Choroid plexus epithelial cell (primary cell): ENCODE results near the gene KRT17.

Experiments used
- DNase-seq: peaks from one replicate; pipeline ENCODE4 v3.0.0-alpha.2; 2010; ENCODE audit warnings: low read depth
- H3K4me3 ChIP-seq: 2 replicates; pipeline ENCODE4 v1.5.1; 2011; ENCODE audit warnings: low read depth, mild to moderate bottlenecking, control low read depth, low read length, moderate library complexity
- TF ChIP-seq, protein P1 (sequence below): conservative IDR thresholded peaks from 2 replicates; pipeline ENCODE4 v1.5.1; 2011; ENCODE audit warnings: low read depth, mild to moderate bottlenecking, control low read depth, inconsistent platforms, low read length, moderate library complexity

KRT17 gene

DNA sequence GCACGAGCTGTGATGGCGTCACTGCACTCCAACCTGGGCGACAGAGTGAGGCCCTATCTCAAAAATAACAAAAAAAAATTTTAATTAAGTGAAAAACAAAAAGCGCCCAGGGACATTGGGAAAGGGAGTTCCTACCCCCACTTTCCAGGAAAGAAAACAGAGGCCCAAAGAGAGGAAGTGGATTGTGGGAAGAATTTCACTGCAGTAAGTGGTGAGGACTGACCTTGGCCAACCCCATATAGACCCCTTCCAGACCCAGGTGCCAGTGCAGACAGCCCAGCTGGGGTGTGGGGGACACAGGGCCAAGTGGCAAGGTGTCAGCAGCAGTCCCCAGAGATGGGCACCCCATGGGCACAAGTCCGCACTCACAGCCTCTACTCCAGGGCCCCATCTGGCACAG is 29.0 kb upstream of the KRT17 start:
- no peak for DNase-seq
- TF ChIP-seq, protein P1, sequence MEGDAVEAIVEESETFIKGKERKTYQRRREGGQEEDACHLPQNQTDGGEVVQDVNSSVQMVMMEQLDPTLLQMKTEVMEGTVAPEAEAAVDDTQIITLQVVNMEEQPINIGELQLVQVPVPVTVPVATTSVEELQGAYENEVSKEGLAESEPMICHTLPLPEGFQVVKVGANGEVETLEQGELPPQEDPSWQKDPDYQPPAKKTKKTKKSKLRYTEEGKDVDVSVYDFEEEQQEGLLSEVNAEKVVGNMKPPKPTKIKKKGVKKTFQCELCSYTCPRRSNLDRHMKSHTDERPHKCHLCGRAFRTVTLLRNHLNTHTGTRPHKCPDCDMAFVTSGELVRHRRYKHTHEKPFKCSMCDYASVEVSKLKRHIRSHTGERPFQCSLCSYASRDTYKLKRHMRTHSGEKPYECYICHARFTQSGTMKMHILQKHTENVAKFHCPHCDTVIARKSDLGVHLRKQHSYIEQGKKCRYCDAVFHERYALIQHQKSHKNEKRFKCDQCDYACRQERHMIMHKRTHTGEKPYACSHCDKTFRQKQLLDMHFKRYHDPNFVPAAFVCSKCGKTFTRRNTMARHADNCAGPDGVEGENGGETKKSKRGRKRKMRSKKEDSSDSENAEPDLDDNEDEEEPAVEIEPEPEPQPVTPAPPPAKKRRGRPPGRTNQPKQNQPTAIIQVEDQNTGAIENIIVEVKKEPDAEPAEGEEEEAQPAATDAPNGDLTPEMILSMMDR = no peak
- H3K4me3 ChIP-seq = no peak overlapping the region

DNA sequence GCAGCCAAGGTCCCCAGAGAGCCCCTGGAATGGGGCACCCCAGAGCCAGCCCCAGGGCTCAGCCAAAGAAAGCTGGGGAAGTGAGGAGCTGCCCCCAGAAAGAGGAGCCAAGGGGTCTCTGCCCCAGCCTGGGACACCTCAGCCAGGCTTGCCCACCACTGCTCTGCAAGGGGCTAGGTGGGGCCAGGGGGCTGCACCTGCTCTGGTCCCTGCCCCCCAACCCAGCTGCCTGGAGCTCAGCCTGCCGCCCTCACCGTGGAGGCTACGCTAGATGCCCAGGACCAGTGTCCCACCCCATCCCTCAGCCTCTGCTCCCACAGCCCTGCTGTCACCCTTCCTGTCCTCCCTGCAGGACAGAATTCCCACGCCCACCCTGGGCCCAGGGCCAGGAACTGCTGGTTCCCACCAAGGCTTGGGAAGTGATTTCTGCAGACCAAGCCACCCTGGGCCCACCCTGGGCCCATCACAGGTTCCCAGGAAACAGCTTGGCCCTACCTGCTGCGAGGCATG is 28.1 kb upstream of the KRT17 start:
- TF ChIP-seq, protein P1 = no peak
- H3K4me3 ChIP-seq = no peak overlapping the region
- DNase-seq = no peak

DNA sequence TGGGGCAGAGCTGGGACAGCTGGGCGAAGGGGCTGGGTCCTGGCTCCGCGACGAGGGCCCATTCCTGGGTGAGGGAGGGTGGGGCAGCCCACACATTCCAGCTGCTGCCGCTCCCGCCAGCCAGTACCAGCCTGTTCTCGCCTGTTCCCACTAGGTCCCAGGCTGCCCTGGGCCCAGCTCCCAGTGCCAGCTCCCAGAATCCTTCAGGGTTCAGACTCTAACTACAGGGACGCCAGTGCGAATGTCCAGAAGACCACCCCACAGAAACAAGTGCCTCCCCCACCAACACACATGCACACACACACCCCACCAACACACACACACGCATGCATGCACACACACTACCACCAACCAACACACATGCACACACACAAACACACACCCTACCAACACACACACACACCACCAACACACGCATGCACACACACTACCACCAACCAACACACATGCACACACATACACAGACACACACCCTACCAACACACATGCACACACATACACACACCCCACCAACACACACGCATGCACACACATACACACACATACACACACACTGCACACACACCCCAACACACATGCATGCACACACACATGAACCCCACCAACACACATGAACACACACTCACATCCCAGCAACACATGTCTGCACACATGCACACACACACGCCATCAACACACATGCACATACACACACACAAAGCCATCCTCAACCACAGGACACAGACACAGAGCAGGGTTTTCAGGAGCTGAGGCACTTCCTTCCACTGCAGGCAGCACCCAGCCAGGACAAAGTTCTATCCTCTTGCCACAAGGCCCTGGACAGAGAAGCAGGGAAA is 27.5 kb upstream of the KRT17 start:
- no peak for DNase-seq
- TF ChIP-seq, protein P1 = no peak
- H3K4me3 ChIP-seq = no peak overlapping the region

DNA sequence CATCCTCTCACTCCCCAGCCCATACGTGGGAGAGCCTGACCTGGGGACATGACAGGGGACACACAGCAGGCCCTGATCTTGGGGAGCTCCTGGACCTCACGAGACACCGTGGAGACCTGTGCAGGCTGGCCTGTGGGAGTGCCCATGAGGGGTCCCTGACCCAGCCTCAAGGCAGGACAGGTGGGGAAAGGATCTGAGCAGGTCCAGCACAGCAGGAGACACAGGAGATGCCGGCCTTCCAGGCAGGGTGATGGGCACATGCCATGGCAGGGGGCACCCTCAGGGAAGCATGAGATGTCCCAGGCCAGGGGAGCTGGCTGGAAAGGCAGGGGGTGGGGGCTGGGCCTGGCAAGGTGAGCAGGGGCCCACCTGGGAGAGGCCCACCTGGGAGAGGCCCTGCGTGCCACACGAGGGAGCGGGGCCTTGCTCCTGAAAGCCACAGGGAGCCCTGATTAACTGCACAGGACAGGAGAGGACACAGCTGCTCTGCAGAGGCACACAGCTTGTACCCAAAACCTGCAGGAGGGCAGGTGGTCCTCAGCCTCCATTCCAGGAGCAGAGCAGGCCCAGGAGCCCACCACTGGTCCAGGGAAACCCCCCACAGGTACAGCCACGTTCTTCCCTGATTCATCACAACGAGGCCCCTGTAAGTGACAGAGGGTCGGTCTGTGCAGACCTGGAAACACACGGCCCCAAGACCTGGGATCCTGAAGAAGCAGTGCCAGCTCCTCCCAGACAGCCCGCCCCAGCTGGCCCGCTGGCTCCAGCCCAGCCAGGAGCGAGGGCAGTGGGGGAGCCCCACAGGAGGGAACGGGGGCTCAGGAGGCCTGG is 26.6 kb upstream of the KRT17 start:
- no peak overlapping the region for H3K4me3 ChIP-seq
- DNase-seq = no peak
- TF ChIP-seq, protein P1 = no peak

DNA sequence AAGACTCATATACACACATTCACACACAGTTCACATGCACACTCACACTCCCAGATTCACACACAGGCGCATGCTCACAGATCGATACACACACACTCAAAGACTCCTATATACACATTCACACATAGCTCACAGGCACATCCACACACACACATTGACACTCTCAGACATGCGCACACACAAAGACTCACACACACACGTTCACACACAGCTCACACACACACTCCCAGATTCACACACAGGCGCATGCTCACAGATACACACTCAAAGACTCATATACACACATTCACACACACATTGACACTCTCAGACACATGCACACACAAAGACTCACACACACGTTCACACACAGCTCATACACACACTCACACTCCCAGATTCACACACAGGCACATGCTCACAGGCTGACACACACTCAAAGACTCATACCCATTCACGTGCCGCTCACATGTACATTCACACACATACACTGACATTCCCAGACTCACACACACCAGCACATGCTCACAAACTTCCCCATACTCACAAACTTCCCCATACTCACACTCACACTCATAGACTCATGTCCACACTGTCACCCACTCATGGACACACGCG is 25.6 kb upstream of the KRT17 start:
- TF ChIP-seq, protein P1 = no peak
- H3K4me3 ChIP-seq = no peak overlapping the region
- DNase-seq = no peak

DNA sequence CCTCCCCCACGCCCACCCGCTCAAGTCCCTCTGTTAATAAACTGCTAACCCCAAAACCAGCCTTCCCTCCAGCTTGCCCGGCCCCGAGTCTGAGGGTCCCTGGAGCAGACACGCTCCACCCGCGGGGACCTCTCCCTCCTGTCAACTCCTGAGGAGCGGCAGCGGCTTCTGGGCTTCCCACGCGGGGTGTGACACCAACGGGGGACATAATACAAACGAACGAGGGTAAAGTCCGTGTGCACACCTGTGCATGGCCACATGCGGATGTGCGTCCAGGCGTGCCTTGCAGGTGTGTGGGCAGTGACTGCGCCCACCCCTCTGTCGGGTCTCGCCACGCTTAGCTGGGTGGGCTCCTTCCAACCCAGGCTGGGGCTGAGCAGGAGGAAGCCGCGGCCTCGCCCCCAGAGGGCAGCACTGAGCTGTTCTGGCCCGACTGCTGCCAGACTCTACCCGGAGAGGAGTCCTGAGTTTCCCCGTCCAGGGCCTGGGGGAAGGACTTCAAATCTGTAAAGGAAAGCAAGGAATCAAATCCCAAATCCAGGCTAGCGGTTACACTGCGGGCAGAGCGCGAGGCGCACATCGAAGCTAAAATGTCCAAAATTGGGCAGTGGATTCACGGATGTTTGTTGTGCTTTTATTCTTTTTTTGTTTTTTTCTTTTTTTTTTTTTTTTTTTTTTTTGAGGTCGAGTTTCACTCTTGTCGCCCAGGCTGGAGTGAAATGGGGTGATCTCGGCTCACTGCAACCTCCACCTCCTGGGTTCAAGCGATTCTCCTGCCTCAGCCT is 24.2 kb upstream of the KRT17 start:
- H3K4me3 ChIP-seq = peak overlapping the region; percentile 54
- TF ChIP-seq, protein P1 = peak; percentile 93
- DNase-seq = peak; percentile 84
